Hepatic stellate cell (primary cell): ENCODE data around the gene TLCD2.
"Not testable (repeated sequence)": the region's sequence is repeated elsewhere in the genome, so short reads cannot be mapped to it uniquely, and the experiment has no call there.

Source experiments
- DNase-seq: peaks from one replicate; pipeline ENCODE4 v3.0.0; 2011; ENCODE audit warnings: low spot score

The TLCD2 gene

DNA sequence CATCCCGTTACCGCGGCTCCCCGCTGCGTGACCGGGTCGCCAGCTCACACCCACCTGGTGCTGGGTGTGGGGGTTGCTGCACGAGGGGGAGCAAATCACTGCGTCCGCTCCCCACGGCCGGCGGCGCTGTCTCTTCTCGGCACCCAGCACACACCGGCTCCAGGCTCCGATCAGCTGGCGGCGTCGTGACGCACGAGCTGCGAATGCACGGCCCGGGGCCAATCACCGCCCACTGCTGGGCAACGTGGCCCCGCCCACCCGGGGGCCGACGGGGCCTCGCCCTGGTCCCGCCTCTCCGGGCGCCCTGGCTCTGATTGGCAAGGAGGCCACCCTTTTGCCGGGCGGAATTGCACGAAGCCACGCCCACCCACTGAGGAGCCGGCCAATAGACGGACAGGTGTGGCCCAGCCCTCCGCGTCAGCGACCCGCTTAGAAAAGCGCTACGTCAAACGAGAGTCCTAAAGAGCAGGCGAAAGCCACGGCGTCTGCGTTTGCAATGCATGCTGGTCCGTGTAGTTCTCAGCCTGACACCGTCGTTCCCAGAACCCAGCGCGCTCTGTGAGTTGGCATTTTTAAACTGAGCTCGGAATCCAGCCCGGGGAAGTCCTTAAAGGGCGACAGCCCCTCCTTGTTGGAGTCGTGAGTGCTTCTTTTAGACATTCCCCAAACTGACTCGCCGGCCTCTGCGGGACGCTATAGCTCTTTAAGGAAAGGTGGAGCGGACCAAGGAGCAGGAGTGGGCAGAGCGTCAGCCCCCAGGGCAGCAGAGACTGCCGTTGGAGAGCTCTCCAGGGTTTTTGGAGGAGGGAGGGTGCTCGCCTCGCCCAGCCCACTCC is 6.1 kb upstream of the TLCD2 start:
- DNase-seq = peak; percentile 99

GRCh38 chr17:1715803-1716075 is 5.6 kb upstream of the TLCD2 start:
- DNase-seq = no peak

DNA sequence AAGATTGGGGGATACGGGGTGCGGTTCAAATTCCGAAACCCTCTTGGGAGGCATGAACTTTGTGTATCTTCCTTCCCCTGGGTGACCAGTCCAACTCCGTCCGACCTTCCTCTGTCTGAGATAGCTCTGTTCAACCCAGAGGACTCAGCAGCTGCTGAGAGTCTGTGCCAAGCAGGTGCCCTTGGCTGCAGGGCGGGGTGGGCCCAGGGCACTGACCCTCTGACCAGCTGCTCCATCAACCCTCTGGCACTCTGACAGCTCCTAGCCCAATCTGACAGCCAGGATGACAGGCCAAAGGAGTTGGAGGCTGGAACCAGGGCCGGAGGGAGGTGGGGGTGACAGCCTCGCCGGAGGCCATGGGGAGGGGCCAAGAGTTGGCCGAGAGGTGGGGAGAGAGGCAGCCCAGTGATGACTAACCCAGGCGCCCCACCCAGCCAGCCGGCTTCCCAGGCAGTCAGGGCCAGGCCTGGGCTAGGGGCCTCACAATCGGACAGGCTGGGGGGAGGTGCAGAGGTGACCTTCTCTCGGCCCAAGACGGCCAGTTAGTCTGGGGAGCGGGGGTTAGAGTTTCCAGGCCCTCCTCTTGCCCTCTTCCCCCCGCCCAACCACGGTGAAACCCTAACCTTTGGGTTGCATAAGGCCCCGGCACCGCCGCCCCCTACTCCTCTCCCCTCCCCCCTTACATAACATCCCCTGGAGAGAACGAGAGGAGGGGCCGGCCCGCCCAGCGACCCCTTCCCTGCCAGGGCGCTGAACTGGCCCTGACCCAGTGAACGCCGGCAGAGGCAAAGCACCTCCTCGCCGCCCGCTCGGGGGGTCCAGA is 5.0 kb upstream of the TLCD2 start:
- peak; percentile 91 for DNase-seq

- peak; percentile 94 for DNase-seq
Measured at GRCh38 chr17:1714427-1714979, 4.3 kb upstream of the TLCD2 start.

DNA sequence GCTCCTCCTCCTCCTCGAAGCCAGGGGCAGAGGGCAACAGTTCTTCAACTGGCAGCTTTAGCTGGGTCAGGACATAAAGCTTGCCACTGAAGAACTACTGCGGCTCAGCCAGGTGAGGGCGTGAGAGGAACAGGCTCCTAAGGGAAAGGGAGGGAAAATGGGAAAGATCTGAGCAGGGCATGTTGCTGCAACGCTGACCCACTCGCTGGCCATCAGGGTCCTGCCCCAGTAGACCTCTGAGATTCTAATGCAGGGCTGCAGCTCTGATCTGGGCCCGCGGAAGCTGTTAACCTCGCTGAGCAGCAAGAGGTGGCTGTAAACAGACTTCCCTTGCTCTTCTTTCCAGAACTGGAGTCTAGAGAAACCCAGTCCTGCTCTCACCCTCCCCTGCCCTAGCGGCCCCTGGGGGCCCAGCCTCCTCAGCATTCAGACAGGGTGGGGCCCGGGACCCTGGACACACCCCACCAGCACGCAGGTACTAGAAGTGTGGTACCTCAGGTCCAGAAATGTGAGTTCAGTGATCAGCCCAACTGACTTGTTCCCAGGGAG is 3.8 kb upstream of the TLCD2 start:
- DNase-seq = no peak

DNA sequence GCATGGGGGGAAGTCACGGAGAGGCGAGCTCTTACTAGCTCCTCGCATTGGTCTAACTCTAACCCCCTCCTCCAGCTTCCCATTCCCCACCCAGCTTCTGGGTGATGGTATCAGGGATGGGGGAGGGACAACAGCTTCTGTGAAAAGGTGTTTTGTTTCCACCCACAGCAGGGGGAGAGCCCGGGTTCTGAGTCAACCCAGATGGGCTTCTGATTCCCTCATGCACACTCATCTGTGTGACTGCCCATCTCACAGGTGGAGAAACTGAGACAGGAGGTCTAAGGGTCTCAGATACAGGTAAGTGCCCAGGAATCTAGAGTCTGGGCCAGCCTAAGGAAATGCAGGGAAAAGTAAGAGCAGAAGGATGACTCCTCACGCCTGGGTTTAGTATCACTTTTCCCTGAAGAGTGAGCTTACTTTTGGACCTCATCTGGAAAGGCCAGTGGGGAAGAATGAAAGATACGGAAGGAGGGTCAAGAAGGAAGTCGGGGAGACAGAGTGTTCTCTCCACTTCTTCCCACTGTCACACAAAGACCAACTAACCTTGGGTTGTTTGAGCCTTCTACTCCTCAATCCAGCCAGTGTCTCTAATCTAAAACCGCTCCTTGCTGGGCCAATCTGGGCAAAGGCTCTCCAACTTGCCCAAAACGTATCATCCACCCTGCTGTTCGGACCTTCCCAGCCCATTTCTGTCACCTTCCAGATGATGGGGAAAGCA is 3.1 kb upstream of the TLCD2 start:
- no peak for DNase-seq

DNA sequence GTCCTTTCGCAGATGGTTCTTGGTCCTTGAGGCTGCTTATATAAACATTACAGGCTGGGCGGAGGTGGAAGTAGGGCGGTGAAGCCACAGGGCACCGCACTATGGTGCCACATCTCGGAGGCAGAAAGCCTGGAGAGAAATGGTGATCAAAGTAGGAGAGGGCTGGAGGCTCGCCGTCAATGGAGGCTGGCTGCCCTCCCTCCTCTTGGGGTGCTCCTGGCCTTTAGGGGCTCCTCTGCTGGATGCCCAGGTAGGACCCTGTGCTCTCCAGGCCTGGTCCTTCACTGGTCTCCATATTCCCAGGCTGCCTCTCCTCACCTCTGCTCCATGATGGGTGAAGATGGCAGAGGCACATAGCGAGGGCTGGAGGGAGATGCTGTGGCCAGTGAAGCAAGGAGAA is 2.1 kb upstream of the TLCD2 start:
- DNase-seq = no peak

- DNase-seq = no peak
Measured at GRCh38 chr17:1711804-1712203, 1.6 kb upstream of the TLCD2 start.

- DNase-seq = no peak
Measured at GRCh38 chr17:1710807-1711553, 803 bp upstream of the TLCD2 start.

GRCh38 chr17:1709403-1709951 is 700 bp downstream of the TLCD2 start:
- peak; percentile 55 for DNase-seq

DNA sequence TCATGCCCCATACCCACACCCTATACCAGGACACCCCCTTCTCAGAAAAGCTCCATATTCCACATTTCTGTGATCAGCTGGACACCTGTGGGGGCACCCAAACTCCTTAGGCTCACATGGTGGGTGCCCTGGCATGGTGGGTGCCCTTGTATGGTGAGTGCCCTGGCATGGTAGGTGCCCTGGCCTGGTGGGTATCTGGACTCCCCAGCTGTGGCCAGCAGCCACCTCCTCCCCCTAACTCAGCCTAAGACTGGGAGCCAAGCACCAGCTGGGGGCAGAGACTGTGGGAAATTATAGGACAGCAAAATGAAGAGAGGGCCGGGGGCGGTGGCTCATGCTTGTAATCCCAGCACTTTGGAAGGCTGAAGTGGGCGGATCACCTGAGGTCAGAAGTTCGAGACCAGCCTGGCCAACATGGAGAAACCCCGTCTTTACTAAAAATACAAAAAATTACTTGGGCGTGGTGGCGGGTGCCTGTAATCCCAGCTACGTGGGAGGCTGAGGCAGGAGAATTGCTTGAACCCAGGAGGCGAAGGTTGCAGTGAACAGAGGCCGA is 1.3 kb downstream of the TLCD2 start:
- not testable (repeated sequence) for DNase-seq

DNA sequence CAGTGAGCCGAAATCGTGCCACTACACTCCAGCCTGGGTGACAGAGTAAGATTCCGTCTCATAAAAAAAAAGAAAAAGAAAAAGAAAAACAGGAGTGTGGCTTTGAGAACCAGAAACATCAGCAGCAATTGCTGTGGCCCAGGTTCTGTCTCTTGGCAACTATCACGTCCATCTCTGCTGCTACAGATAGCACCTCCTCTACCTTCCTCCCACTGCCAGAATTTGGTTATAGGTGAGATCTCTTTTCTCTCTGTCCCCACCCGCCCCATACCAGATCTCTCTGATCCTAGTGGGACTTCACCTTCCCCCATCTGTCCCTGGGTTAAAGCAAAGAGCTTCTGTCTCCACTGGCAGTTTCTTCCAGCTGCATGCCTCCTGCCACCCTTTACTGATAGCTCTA is 3.1 kb downstream of the TLCD2 start:
- no peak for DNase-seq

DNA sequence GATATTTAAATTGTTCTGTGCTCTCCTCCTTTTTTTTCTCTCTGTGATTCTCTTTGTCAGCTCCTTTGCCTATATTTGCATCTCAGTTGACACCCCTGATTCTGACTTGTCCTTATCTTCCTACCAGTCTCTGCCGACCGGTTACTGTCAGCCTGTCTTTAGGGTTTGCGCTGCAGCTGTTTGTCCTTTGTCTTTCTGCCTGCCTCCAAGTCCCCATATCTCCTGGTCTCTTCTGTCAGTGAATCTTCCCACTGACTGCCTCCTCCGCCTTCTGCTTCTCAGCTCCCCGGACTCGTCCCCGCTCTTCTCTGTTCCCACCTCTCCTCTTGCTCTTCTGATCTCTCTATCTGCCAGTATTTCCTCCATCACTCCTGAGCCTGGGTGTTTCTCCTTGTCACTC is 5.2 kb downstream of the TLCD2 start:
- DNase-seq = no peak

- DNase-seq = no peak
Measured at GRCh38 chr17:1703063-1703462, 7.1 kb downstream of the TLCD2 start.

GRCh38 chr17:1699891-1700290 is 10.3 kb downstream of the TLCD2 start:
- DNase-seq = not testable (repeated sequence)

DNA sequence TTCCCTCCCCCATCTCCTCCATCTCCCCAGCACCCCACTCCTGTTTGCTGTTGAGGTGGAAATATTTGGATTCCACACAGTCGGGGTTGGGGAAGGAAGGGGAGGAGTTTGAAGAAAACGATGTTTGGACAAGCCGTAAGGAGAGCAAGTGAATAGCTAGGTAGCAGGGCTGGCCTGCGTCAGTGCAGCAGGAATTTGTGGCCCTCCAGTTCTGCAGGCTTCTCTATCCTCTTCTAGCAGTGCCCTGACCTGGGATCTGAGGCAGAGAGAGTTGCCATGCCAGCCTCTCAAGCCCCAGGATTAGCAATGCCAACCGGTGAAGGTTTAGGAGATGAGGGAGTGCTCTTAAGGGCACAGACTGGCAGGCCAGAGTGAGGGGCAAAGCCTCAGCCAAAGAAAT is 12.5 kb downstream of the TLCD2 start:
- no peak for DNase-seq

DNA sequence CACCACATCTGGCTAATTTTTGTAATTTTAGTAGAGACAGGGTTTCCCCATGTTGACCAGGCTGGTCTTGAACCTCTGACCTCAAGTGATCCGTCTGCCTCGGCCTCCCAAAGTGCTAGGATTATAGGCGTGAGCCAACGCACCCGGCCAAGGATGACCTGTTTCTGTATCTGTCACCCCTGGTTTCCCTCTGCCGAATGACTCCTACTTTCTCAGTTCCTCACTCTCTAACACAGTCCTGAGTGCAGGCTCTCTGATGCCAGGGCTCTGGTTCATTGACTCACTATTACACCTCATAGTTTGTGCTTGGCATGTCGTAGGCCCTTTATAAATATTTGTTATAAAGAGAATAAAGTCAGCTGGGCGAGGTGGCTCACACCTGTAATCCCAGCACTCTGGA is 14.8 kb downstream of the TLCD2 start:
- no peak for DNase-seq

DNA sequence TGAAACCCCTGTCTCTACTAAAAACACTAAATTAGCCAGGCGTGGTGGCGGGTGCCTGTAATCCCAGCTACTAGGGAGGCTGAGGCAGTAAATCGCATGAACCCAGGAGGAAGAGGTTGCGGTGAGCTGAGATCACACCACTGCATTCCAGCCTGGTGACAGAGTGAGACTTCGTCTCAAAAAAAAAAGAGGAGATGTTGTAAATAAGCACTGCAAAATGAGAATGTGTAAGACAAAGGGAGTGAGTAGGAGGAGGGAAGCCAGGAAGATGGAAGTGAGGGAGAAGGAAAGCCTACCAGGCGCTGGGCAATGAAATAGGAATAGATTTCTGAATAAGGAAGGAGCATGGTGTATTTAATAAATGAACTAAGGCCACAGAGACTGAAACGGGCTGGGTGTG is 16.8 kb downstream of the TLCD2 start:
- no peak for DNase-seq

DNA sequence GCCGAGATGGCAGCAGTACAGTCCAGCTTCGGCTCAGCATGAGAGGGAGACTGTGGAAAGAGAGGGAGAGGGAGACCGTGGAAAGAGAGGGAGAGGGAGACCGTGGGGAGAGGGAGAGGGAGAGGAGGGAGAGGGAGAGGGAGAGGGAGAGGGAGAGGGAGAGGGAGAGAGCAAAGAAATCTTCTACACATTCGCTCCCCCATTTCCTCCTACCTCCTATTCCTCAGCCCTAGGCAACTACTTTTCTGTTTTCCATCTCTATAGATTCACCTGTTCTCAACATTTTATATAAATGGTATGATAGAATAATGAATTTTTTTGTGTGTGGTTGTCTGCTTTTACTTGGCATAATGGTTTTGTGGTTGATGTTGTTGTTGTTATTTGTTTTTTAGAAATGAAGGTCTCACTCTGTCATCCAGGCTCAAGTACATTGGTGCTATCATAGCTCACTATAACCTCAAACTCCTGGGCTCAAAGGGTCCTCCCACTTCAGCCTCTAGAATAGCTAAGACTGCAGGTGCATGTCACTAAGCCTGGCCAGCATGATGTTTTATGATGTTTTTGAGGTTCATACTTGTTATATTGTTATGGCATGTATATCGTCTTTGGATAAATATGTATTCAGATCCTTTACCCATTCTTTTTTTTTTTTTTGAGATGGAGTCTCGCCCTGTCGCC is 19.5 kb downstream of the TLCD2 start:
- no peak for DNase-seq

GRCh38 chr17:1688405-1688804 is 21.8 kb downstream of the TLCD2 start:
- not testable (repeated sequence) for DNase-seq
